Neural progenitor cell (in vitro differentiated cells): ENCODE data around the gene CARMIL1. TPM values are rescaled to one million over a fixed set of nuclear protein-coding genes. Genes with fewer than 3 reads are reported as not detected.

Experiments used
- DNase-seq: peaks from one replicate; pipeline ENCODE4 v3.0.0-alpha.2; 2016; ENCODE audit warnings: low spot score
- H2AFZ ChIP-seq: fragments of 200-600 bp; sonication (generic); replicated peaks from 2 replicates; pipeline ENCODE4 v1.6.1; 2016; ENCODE audit warnings: antibody characterized with exemption
- H3F3A ChIP-seq: fragments of 200-600 bp; sonication (generic); 2 replicates; pipeline ENCODE4 v1.6.1; 2016; ENCODE audit warnings: antibody characterized with exemption, low read depth
- H3K27ac ChIP-seq: fragments of 200-600 bp; sonication (generic); 2 replicates; pipeline ENCODE4 v1.5.1; 2016; ENCODE audit warnings: mild to moderate bottlenecking
- H3K27me3 ChIP-seq: fragments of 200-600 bp; sonication (generic); 2 replicates; pipeline ENCODE4 v1.6.1; 2016; ENCODE audit warnings: mild to moderate bottlenecking, moderate library complexity
- H3K36me3 ChIP-seq: fragments of 200-600 bp; sonication (generic); 2 replicates; pipeline ENCODE4 v1.5.1; 2016
- H3K4me1 ChIP-seq: fragments of 200-600 bp; sonication (generic); 2 replicates; pipeline ENCODE4 v1.6.1; 2016; ENCODE audit warnings: mixed run types
- H3K4me2 ChIP-seq: fragments of 200-600 bp; sonication (generic); 2 replicates; pipeline ENCODE4 v1.6.1; 2016
- H3K4me3 ChIP-seq: fragments of 200-600 bp; sonication (generic); 2 replicates; pipeline ENCODE4 v1.5.1; 2016
- H3K79me2 ChIP-seq: fragments of 200-600 bp; sonication (generic); 2 replicates; pipeline ENCODE4 v1.6.1; 2016; ENCODE audit warnings: low read depth
- H3K9ac ChIP-seq: fragments of 200-600 bp; sonication (generic); 2 replicates; pipeline ENCODE4 v1.6.1; 2016
- H3K9me3 ChIP-seq: fragments of 200-600 bp; sonication (generic); 2 replicates; pipeline ENCODE4 v1.5.1; 2016; ENCODE audit warnings: low read depth
- H4K20me1 ChIP-seq: fragments of 200-600 bp; sonication (generic); 2 replicates; pipeline ENCODE4 v1.6.1; 2016; ENCODE audit warnings: low read depth
- H3K27ac Mint-ChIP-seq: 3 replicates; pipeline ENCODE4 v1.8.0; 2021; ENCODE audit warnings: mixed read lengths
- H3K27me3 Mint-ChIP-seq: 2 replicates; pipeline ENCODE4 v1.8.0; 2022; ENCODE audit warnings: low read depth, mild to moderate bottlenecking, inconsistent platforms, moderate library complexity, mixed read lengths; ENCODE audit not compliant: insufficient read depth
- H3K36me3 Mint-ChIP-seq: 3 replicates; pipeline ENCODE4 v1.8.0; 2021; ENCODE audit warnings: mixed read lengths
- H3K4me1 Mint-ChIP-seq: 3 replicates; pipeline ENCODE4 v1.8.0; 2021; ENCODE audit warnings: mixed read lengths
- H3K4me3 Mint-ChIP-seq: 3 replicates; pipeline ENCODE4 v1.8.0; 2021; ENCODE audit warnings: mild to moderate bottlenecking, moderate library complexity, mixed read lengths
- H3K9me3 Mint-ChIP-seq: 3 replicates; pipeline ENCODE4 v1.8.0; 2020; ENCODE audit warnings: mixed read lengths
- EZH2 ChIP-seq: fragments of 200-600 bp; sonication (generic); IDR thresholded peaks from 2 replicates; pipeline ENCODE4 v1.6.1; 2017; ENCODE audit warnings: antibody characterized with exemption, mild to moderate bottlenecking, moderate library complexity
- EZH2phosphoT487 ChIP-seq: fragments of 200-600 bp; sonication (generic); IDR thresholded peaks from 2 replicates; pipeline ENCODE4 v1.6.1; 2017; ENCODE audit warnings: antibody characterized with exemption
- total RNA-seq: library from RNA; depleted of rRNA; stranded (reverse); fragments of >200 nt; gene quantifications from 2 replicates; pipeline ENCODE4 v1.2.3, GENCODE V29; 2015; ENCODE audit warnings: low replicate concordance
- TF ChIP-seq, protein P1 (sequence below): fragments of 200-600 bp; sonication (generic); IDR thresholded peaks from 2 replicates; pipeline ENCODE4 v1.5.1; 2017; ENCODE audit warnings: antibody characterized with exemption, mild to moderate bottlenecking

Gene CARMIL1
- total RNA-seq, 1 donor from 2014 or later: 13.3 TPM

DNA sequence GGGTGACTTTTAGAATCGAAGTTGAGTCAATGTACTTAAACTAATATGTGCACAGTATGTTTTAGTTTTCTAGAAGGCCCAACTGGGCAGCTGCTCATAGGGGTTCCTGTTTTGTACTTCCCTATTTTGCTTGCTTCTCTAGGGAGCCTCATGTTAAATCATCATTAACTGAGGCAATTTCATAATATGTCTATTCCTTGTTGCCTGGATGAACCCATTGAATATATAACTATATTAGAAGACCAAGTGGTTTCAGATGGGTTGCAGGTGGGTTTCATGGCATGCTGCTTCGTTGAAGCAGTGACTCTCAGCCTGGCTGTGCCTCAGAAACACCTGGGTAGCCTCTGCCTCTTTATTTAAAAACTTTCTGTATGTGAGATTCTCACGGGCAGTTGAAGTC is 22.2 kb downstream of the CARMIL1 start:
- Histone ChIP-seq H3K27ac (no peak overlapping the region), H3K9ac (no peak overlapping the region), H3F3A (peaks cover 12% of the 10 kb centered on the region), H3K79me2 (peaks cover 4% of the 10 kb centered on the region), H3K36me3 (no peaks in the 10 kb centered on the region), H2AFZ (no peak overlapping the region), H3K4me1 (peaks cover 29% of the 10 kb centered on the region), H4K20me1 (no peaks in the 10 kb centered on the region), H3K4me3 (no peak overlapping the region), H3K9me3 (no peaks in the 10 kb centered on the region), H3K4me2 (no peak overlapping the region), H3K27me3 (no peaks in the 10 kb centered on the region)
- Mint-ChIP-seq H3K27ac (no peak overlapping the region), H3K27me3 (no peaks in the 10 kb centered on the region), H3K4me3 (no peak overlapping the region), H3K4me1 (peaks cover 6% of the 10 kb centered on the region), H3K36me3 (peaks cover 2% of the 10 kb centered on the region), H3K9me3 (peaks cover 9% of the 10 kb centered on the region)
- TF ChIP-seq EZH2 (no peak), EZH2phosphoT487 (no peak)
- TF ChIP-seq, protein P1, sequence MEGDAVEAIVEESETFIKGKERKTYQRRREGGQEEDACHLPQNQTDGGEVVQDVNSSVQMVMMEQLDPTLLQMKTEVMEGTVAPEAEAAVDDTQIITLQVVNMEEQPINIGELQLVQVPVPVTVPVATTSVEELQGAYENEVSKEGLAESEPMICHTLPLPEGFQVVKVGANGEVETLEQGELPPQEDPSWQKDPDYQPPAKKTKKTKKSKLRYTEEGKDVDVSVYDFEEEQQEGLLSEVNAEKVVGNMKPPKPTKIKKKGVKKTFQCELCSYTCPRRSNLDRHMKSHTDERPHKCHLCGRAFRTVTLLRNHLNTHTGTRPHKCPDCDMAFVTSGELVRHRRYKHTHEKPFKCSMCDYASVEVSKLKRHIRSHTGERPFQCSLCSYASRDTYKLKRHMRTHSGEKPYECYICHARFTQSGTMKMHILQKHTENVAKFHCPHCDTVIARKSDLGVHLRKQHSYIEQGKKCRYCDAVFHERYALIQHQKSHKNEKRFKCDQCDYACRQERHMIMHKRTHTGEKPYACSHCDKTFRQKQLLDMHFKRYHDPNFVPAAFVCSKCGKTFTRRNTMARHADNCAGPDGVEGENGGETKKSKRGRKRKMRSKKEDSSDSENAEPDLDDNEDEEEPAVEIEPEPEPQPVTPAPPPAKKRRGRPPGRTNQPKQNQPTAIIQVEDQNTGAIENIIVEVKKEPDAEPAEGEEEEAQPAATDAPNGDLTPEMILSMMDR: no peak
- no peak for DNase-seq

DNA sequence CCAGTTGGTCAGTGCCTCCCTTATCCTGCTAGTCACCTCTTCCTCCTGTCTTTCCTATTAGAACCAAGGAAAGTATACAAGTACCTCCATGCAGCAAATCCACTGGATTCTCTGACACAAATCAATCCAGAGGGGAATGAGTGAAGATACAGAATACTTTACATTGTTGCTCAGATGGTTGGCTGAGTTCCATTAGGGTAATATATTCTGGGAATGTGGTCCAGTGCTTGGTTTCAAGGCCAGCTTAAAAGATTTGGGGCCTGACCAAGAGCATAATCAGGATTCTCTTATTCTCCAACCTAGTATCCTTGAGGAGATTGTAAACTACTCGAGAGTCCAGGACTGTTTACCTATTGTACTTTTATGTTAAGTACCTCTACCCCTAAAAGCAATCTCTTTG is 23.0 kb downstream of the CARMIL1 start:
- H3K27me3 ChIP-seq: no peaks in the 10 kb centered on the region
- no peak overlapping the region for H3K27ac Mint-ChIP-seq
- no peaks in the 10 kb centered on the region for H3K36me3 ChIP-seq
- H3K36me3 Mint-ChIP-seq: peaks cover 2% of the 10 kb centered on the region
- no peaks in the 10 kb centered on the region for H4K20me1 ChIP-seq
- H3K9me3 ChIP-seq: no peaks in the 10 kb centered on the region
- H3K4me2 ChIP-seq: no peak overlapping the region
- peaks cover 29% of the 10 kb centered on the region for H3K4me1 ChIP-seq
- H3F3A ChIP-seq: peaks cover 12% of the 10 kb centered on the region
- peaks cover 8% of the 10 kb centered on the region for H3K79me2 ChIP-seq
- H3K9ac ChIP-seq: no peak overlapping the region
- H3K4me3 ChIP-seq: no peak overlapping the region
- TF ChIP-seq, protein P1: no peak
- TF ChIP-seq EZH2 (no peak), EZH2phosphoT487 (no peak)
- no peak overlapping the region for H3K4me3 Mint-ChIP-seq
- H2AFZ ChIP-seq: no peak overlapping the region
- H3K27ac ChIP-seq: no peak overlapping the region
- peaks cover 9% of the 10 kb centered on the region for H3K9me3 Mint-ChIP-seq
- H3K27me3 Mint-ChIP-seq: no peaks in the 10 kb centered on the region
- peaks cover 6% of the 10 kb centered on the region for H3K4me1 Mint-ChIP-seq
- peak; percentile 7 for DNase-seq

DNA sequence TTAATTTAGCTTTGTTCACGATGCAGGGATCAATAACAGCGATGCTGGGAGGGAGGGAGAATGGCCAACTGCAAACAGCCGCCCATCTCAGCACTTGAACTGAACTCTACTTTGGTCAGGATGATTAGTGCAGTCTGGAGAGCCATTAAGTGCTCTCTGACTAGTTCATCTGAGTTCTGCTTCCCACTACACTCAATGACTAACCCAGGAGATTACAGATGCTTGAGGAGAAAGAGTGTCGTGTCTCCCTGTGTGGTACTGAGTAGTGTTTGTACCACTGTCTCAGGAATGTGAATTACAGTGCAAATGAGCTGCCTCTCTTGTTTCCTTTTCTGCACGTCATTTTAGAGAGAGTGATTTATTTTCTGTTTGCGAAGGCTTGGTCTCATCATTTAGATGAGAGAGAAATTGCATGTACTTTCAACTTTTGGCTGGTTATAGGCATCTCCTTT is 23.5 kb downstream of the CARMIL1 start:
- no peaks in the 10 kb centered on the region for H3K27me3 ChIP-seq
- no peak overlapping the region for H3K27ac Mint-ChIP-seq
- H3K9ac ChIP-seq: no peak overlapping the region
- peaks cover 12% of the 10 kb centered on the region for H3F3A ChIP-seq
- H3K36me3 ChIP-seq: no peaks in the 10 kb centered on the region
- TF ChIP-seq, protein P1: no peak
- TF ChIP-seq EZH2phosphoT487 (no peak), EZH2 (no peak)
- no peak overlapping the region for H3K4me3 ChIP-seq
- H3K9me3 ChIP-seq: no peaks in the 10 kb centered on the region
- H3K4me3 Mint-ChIP-seq: no peak overlapping the region
- peaks cover 29% of the 10 kb centered on the region for H3K4me1 ChIP-seq
- peaks cover 9% of the 10 kb centered on the region for H3K9me3 Mint-ChIP-seq
- no peak overlapping the region for H3K4me2 ChIP-seq
- peaks cover 2% of the 10 kb centered on the region for H3K36me3 Mint-ChIP-seq
- DNase-seq: peak; percentile 14
- no peaks in the 10 kb centered on the region for H4K20me1 ChIP-seq
- peaks cover 6% of the 10 kb centered on the region for H3K4me1 Mint-ChIP-seq
- H2AFZ ChIP-seq: no peak overlapping the region
- H3K27ac ChIP-seq: no peak overlapping the region
- peaks cover 13% of the 10 kb centered on the region for H3K79me2 ChIP-seq
- no peaks in the 10 kb centered on the region for H3K27me3 Mint-ChIP-seq
